GM12892 (cell line): ENCODE data around the gene ABCC9.
"Not testable (repeated sequence)": the region's sequence is repeated elsewhere in the genome, so short reads cannot be mapped to it uniquely, and the experiment has no call there.

ENCODE experiments used
- DNase-seq: peaks from one replicate; pipeline ENCODE4 v3.0.0; 2011; ENCODE audit not compliant: insufficient read length
- FAIRE-seq: peaks from 2 replicates; lab custom pipeline; 2011; peaks lifted over from hg19 to GRCh38; lab: Jason Lieb, UNC
- POLR2A ChIP-seq: IDR thresholded peaks from 2 replicates; pipeline ENCODE4 v1.6.1; 2011; ENCODE audit warnings: low read depth, low read length, control low read depth
- POLR2AphosphoS5 ChIP-seq: IDR thresholded peaks from 2 replicates; pipeline ENCODE4 v1.6.1; 2011; ENCODE audit warnings: low read depth, low read length, control low read depth
- TAF1 ChIP-seq: IDR thresholded peaks from 2 replicates; pipeline ENCODE4 v1.6.1; 2011; ENCODE audit warnings: low read depth, mild to moderate bottlenecking, control low read depth, low read length, borderline replicate concordance

ABCC9 gene

DNA sequence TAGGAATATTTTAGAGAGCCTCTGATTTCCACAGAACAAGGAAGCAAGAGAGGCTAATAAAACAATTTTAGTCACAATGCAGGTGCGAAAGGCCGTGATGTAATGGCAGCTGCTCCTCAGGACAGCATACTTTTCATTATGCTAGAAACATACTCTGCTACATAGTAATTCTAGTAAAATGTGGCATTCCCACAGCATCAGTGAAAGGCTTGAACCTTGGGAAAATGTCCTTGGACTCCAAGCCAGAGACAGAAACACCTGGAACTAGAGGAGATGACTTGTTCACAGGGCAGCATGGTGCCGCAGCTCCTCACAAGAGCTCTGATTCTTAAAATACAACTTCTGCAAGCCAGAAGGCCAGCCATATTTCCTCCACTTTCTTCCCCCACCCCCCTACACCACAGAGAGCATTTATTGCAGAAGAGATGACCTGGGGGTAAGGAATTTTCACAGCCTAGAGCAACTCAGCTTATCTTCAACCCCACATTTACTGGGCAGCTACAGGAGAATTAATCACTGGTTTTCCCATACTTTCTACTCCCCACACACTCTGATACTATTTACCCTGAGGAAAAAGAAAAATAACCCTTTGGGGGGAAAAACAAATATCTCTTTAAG is 15.8 kb downstream of the ABCC9 start:
- FAIRE-seq (no peak), DNase-seq (no peak)
- TF ChIP-seq TAF1 (no peak), POLR2A (no peak), POLR2AphosphoS5 (no peak)

GRCh38 chr12:21921436-21921835 is 19.8 kb downstream of the ABCC9 start:
- FAIRE-seq: no peak
- TF ChIP-seq POLR2AphosphoS5 (no peak), POLR2A (no peak), TAF1 (no peak)

GRCh38 chr12:21918456-21918855 is 22.8 kb downstream of the ABCC9 start:
- DNase-seq (no peak), FAIRE-seq (no peak)
- no peak for TF ChIP-seq TAF1
- no peak for TF ChIP-seq POLR2A
- no peak for TF ChIP-seq POLR2AphosphoS5

More at GRCh38 chr12:21921436-21921835, 19.8 kb downstream of the ABCC9 start:
- DNase-seq: no peak

- no peak for TF ChIP-seq POLR2AphosphoS5
- no peak for TF ChIP-seq TAF1
- TF ChIP-seq POLR2A: no peak
- no peak for FAIRE-seq
- DNase-seq: no peak
Observed at GRCh38 chr12:21913823-21914222, 27.4 kb downstream of the ABCC9 start.

DNA sequence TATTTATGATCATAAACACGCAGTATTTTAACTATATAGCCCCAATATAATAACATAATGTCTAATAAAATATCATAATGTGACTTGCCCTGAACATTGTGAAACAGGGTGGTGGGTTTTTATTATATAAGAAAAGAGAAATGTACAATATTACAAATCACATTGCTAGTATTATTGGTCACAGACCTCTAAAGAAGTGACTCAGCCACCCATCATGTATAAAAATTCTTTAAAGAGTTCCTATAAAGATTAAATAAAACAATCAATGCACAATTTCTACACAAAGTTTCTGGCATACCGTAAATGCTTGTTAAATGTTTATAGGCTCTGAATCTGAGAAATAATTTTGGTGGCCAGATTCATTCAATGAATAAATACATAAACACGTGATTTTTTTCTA is 28.9 kb downstream of the ABCC9 start:
- DNase-seq: no peak
- TF ChIP-seq POLR2AphosphoS5 (no peak), TAF1 (no peak), POLR2A (no peak)
- no peak for FAIRE-seq

DNA sequence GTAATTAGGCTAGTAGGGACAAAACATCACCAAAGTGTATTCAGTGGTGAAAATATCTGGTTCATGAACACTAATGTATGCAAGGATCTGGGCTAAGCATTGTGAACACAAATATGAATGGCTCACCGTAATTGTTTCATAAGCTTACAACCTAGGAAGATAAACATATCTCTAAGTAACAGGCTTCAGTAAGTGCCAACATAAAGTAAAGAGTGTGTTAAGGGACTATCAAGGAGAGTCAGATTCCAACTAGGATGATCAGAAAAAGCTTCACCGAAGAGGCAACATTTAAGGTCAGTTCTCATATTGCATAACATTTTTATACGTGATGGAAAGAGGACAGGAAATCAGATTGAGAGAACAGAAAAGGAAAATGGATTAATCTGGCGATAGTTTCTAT is 29.4 kb downstream of the ABCC9 start:
- no peak for TF ChIP-seq POLR2AphosphoS5
- TF ChIP-seq TAF1: no peak
- TF ChIP-seq POLR2A: no peak
- FAIRE-seq: no peak
- DNase-seq: no peak

GRCh38 chr12:21910657-21911056 is 30.6 kb downstream of the ABCC9 start:
- FAIRE-seq (no peak), DNase-seq (no peak)
- TF ChIP-seq TAF1: no peak

DNA sequence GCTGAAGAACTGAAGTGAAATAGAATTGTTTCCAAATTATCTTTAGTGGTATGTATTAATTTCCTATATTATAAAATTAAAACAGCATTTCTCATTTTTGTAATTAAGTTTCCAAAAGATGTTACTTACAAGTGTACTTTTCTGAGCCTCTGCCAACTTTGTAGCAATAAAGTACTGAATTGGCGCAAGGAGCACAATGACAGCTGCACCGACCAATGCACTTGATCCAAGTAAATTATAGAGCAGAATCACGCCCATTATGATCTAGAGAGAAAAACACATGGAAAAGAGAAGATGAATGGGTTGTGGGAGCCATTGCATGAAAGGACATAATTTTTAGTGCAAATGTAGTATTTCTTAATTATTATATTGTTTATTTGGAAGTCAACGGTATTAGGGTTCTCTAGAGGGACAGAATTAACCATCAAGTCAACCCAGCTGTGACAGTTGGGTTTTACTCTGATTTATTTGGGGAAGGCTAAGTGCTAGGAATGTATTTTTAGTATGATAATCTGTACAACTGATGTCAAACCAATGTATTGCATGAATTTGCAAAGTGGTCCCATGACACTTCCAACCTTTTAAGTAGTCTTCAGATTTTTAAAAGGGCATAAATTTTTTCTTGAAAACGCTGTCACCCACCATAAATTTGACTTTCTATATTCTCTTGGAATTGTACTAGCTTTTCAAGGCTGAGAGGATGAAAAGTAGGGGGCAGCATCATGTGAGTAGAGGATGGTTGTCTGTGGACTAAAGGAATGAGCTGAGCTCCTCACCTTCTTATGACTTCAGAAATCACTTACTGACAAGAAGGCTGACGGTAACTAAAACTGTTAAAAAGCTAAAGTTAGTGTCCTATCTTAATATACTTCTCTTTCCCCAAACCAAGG is 33.0 kb downstream of the ABCC9 start:
- no peak for TF ChIP-seq POLR2A
- TF ChIP-seq POLR2AphosphoS5: no peak
- TF ChIP-seq TAF1: no peak
- DNase-seq: no peak

GRCh38 chr12:21906919-21907493 is 34.2 kb downstream of the ABCC9 start:
- no peak for DNase-seq
- no peak for FAIRE-seq
- TF ChIP-seq POLR2A (no peak), TAF1 (no peak), POLR2AphosphoS5 (no peak)

More for the DNA sequence above, 33.0 kb downstream of the ABCC9 start:
- no peak for FAIRE-seq

DNA sequence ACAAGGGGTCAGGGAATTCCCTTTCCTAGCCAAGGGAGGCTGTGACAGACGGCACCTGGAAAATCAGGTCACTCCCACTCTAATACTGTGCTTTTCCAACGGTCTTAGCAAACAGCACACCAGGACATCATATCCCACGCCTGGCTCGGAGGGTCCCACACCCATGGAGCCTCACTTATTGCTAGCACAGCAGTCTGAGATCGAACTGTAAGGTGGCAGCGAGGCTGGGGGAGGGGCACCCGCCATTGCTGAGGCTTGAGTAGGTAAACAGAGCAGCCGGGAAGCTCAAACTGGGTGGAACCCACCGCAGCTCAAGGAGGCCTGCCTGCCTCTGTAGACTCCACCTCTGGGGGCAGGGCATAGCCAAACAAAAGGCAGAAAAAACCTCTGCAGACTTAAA is 41.7 kb downstream of the ABCC9 start:
- DNase-seq, FAIRE-seq: not testable (repeated sequence)

- TF ChIP-seq POLR2AphosphoS5 (no peak), POLR2A (no peak), TAF1 (no peak)
- DNase-seq (no peak), FAIRE-seq (no peak)
Observed at GRCh38 chr12:21895651-21896050, 45.6 kb downstream of the ABCC9 start.
